Uterus (tissue), 2 donors: ENCODE measurements around the gene POLR3E.

Experiments
- POLR2A ChIP-seq, 2 donors: fragments of 450-650 bp; IDR thresholded peaks; one replicate each; pipeline ENCODE4 v1.6.1; 2016; ENCODE audit warnings: antibody characterized with exemption in 2 of 2, mild to moderate bottlenecking in 1 of 2, moderate library complexity in 1 of 2
- TF ChIP-seq, protein P1 (sequence below), 4 experiments: fragments of 200-600 bp in 2 of 4; fragments of 450-650 bp in 2 of 4; sonication (generic) in 2 of 4; IDR thresholded peaks; one replicate each; pipeline ENCODE4 v1.5.1; 2016 to 2019; ENCODE audit warnings: antibody characterized with exemption in 4 of 4, mild to moderate bottlenecking in 2 of 4, moderate library complexity in 1 of 4

DNA sequence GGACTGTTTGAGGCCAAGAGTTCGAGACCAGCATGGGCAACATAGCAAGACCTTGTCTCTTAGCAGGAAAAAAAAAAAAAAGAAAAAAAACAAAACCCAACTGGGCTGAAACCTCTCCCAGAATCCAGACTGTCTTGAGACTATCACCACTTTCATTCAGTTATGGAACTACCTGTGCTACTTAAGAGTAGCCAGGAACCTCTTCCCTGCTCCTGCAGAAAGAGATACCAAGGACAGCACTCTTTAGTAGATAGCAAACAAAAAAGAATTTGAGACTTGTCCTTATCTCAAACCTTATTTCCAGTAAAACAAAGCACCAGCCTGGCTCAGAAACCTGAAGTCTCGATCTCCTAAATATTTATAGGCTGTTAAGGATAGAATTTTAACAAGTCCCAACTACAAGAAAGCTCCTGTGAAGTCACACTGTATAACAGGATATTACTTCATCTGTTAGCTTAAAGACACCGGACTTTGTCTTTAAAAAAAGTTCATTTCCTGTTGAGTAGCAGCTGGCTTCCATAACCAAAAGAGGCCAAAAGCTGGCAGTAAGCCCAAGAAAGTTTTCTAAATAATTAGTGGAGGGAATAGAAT is 72.1 kb downstream of the POLR3E start:
- TF ChIP-seq, protein P1, sequence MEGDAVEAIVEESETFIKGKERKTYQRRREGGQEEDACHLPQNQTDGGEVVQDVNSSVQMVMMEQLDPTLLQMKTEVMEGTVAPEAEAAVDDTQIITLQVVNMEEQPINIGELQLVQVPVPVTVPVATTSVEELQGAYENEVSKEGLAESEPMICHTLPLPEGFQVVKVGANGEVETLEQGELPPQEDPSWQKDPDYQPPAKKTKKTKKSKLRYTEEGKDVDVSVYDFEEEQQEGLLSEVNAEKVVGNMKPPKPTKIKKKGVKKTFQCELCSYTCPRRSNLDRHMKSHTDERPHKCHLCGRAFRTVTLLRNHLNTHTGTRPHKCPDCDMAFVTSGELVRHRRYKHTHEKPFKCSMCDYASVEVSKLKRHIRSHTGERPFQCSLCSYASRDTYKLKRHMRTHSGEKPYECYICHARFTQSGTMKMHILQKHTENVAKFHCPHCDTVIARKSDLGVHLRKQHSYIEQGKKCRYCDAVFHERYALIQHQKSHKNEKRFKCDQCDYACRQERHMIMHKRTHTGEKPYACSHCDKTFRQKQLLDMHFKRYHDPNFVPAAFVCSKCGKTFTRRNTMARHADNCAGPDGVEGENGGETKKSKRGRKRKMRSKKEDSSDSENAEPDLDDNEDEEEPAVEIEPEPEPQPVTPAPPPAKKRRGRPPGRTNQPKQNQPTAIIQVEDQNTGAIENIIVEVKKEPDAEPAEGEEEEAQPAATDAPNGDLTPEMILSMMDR (IDR thresholded peaks at IDR 0.05) = no peak
- TF ChIP-seq POLR2A (IDR thresholded peaks at IDR 0.05) = no peak
